Activated naive CD4-positive, alpha-beta T cell treated with anti-CD3 and anti-CD28 coated beads, Interleukin-2, amount 50 U/mL, for 24 hours (primary cell): ENCODE results near the gene INSM2.
A peak's percentile ranks its signal among the peaks of the same experiment; 100 is the strongest.

Source experiments
- H3K27ac Mint-ChIP-seq: one replicate; pipeline ENCODE4 v1.8.0; 2021; ENCODE audit warnings: mild to moderate bottlenecking, mixed read lengths
- H3K27me3 Mint-ChIP-seq: one replicate; pipeline ENCODE4 v1.8.0; 2021; ENCODE audit warnings: mixed read lengths
- H3K36me3 Mint-ChIP-seq: one replicate; pipeline ENCODE4 v1.8.0; 2021; ENCODE audit warnings: mixed read lengths
- H3K4me1 Mint-ChIP-seq: one replicate; pipeline ENCODE4 v1.8.0; 2021; ENCODE audit warnings: mixed read lengths
- H3K4me3 Mint-ChIP-seq: one replicate; pipeline ENCODE4 v1.8.0; 2021; ENCODE audit warnings: mild to moderate bottlenecking, mixed read lengths
- H3K9me3 Mint-ChIP-seq: one replicate; pipeline ENCODE4 v1.8.0; 2021; ENCODE audit warnings: mixed read lengths

Gene INSM2

GRCh38 chr14:35532783-35533356 is 1.1 kb upstream of the INSM2 start:
- no peak overlapping the region for H3K27ac Mint-ChIP-seq
- H3K27me3 Mint-ChIP-seq: peaks cover 41% of the 10 kb centered on the region

GRCh38 chr14:35534208-35534872 is 376 bp downstream of the INSM2 start:
- H3K4me3 Mint-ChIP-seq: peak overlapping the region; percentile 74
- peaks cover 37% of the 10 kb centered on the region for H3K27me3 Mint-ChIP-seq
- no peak overlapping the region for H3K27ac Mint-ChIP-seq
- peaks cover 10% of the 10 kb centered on the region for H3K4me1 Mint-ChIP-seq
- H3K9me3 Mint-ChIP-seq: no peaks in the 10 kb centered on the region
- peaks cover 9% of the 10 kb centered on the region for H3K36me3 Mint-ChIP-seq

More at GRCh38 chr14:35532783-35533356, 1.1 kb upstream of the INSM2 start:
- no peaks in the 10 kb centered on the region for H3K9me3 Mint-ChIP-seq
- peaks cover 3% of the 10 kb centered on the region for H3K36me3 Mint-ChIP-seq
- H3K4me3 Mint-ChIP-seq: peak overlapping the region; percentile 74
- H3K4me1 Mint-ChIP-seq: peaks cover 10% of the 10 kb centered on the region

GRCh38 chr14:35534873-35535482 is 1.0 kb downstream of the INSM2 start:
- Mint-ChIP-seq H3K9me3 (no peaks in the 10 kb centered on the region), H3K4me3 (peak overlapping the region; percentile 77), H3K27me3 (peaks cover 33% of the 10 kb centered on the region), H3K36me3 (peaks cover 14% of the 10 kb centered on the region), H3K27ac (no peak overlapping the region), H3K4me1 (peaks cover 10% of the 10 kb centered on the region)

GRCh38 chr14:35535483-35536112 is 1.6 kb downstream of the INSM2 start:
- Mint-ChIP-seq H3K36me3 (peaks cover 17% of the 10 kb centered on the region), H3K27me3 (peaks cover 28% of the 10 kb centered on the region), H3K9me3 (no peaks in the 10 kb centered on the region), H3K4me3 (peak overlapping the region; percentile 77), H3K4me1 (peaks cover 10% of the 10 kb centered on the region), H3K27ac (no peak overlapping the region)

GRCh38 chr14:35539969-35540368 is 6.0 kb downstream of the INSM2 start:
- peaks cover 4% of the 10 kb centered on the region for H3K4me1 Mint-ChIP-seq
- H3K27me3 Mint-ChIP-seq: peaks cover 10% of the 10 kb centered on the region
- H3K4me3 Mint-ChIP-seq: no peak overlapping the region
- H3K9me3 Mint-ChIP-seq: no peaks in the 10 kb centered on the region
- H3K36me3 Mint-ChIP-seq: peaks cover 25% of the 10 kb centered on the region
- no peak overlapping the region for H3K27ac Mint-ChIP-seq

GRCh38 chr14:35543006-35543405 is 9.0 kb downstream of the INSM2 start:
- Mint-ChIP-seq H3K27me3 (no peaks in the 10 kb centered on the region), H3K4me1 (no peaks in the 10 kb centered on the region), H3K36me3 (peaks cover 23% of the 10 kb centered on the region), H3K9me3 (no peaks in the 10 kb centered on the region), H3K4me3 (no peak overlapping the region), H3K27ac (no peak overlapping the region)

GRCh38 chr14:35549551-35549950 is 15.6 kb downstream of the INSM2 start:
- peaks cover 6% of the 10 kb centered on the region for H3K36me3 Mint-ChIP-seq
- no peaks in the 10 kb centered on the region for H3K4me1 Mint-ChIP-seq

GRCh38 chr14:35551081-35551480 is 17.1 kb downstream of the INSM2 start:
- Mint-ChIP-seq H3K4me3 (no peak overlapping the region), H3K9me3 (no peaks in the 10 kb centered on the region), H3K4me1 (no peaks in the 10 kb centered on the region), H3K27ac (no peak overlapping the region), H3K36me3 (peaks cover 6% of the 10 kb centered on the region), H3K27me3 (no peaks in the 10 kb centered on the region)

More at GRCh38 chr14:35549551-35549950, 15.6 kb downstream of the INSM2 start:
- Mint-ChIP-seq H3K27ac (no peak overlapping the region), H3K4me3 (no peak overlapping the region), H3K27me3 (no peaks in the 10 kb centered on the region), H3K9me3 (no peaks in the 10 kb centered on the region)

GRCh38 chr14:35553808-35554207 is 19.8 kb downstream of the INSM2 start:
- H3K4me1 Mint-ChIP-seq: no peaks in the 10 kb centered on the region
- no peaks in the 10 kb centered on the region for H3K9me3 Mint-ChIP-seq
- H3K27me3 Mint-ChIP-seq: no peaks in the 10 kb centered on the region
- H3K36me3 Mint-ChIP-seq: peaks cover 2% of the 10 kb centered on the region
- no peak overlapping the region for H3K4me3 Mint-ChIP-seq
- H3K27ac Mint-ChIP-seq: no peak overlapping the region

- no peak overlapping the region for H3K27ac Mint-ChIP-seq
- H3K9me3 Mint-ChIP-seq: no peaks in the 10 kb centered on the region
- no peak overlapping the region for H3K4me3 Mint-ChIP-seq
- no peaks in the 10 kb centered on the region for H3K4me1 Mint-ChIP-seq
- no peaks in the 10 kb centered on the region for H3K27me3 Mint-ChIP-seq
- H3K36me3 Mint-ChIP-seq: peaks cover 10% of the 10 kb centered on the region
These were observed 22.6 kb downstream of the INSM2 start for GRCh38 chr14:35556548-35556947.

GRCh38 chr14:35557221-35557747 is 23.3 kb downstream of the INSM2 start:
- H3K27me3 Mint-ChIP-seq: no peaks in the 10 kb centered on the region
- no peaks in the 10 kb centered on the region for H3K4me1 Mint-ChIP-seq
- no peaks in the 10 kb centered on the region for H3K9me3 Mint-ChIP-seq
- H3K27ac Mint-ChIP-seq: no peak overlapping the region
- peaks cover 12% of the 10 kb centered on the region for H3K36me3 Mint-ChIP-seq
- H3K4me3 Mint-ChIP-seq: no peak overlapping the region

GRCh38 chr14:35558680-35559079 is 24.7 kb downstream of the INSM2 start:
- Mint-ChIP-seq H3K4me3 (no peak overlapping the region), H3K36me3 (peaks cover 15% of the 10 kb centered on the region), H3K27ac (no peak overlapping the region), H3K27me3 (no peaks in the 10 kb centered on the region), H3K4me1 (no peaks in the 10 kb centered on the region), H3K9me3 (no peaks in the 10 kb centered on the region)

GRCh38 chr14:35565871-35566464 is 32.0 kb downstream of the INSM2 start:
- Mint-ChIP-seq H3K27ac (no peak overlapping the region), H3K9me3 (no peaks in the 10 kb centered on the region), H3K36me3 (peaks cover 16% of the 10 kb centered on the region), H3K4me3 (no peak overlapping the region), H3K27me3 (no peaks in the 10 kb centered on the region), H3K4me1 (no peaks in the 10 kb centered on the region)

GRCh38 chr14:35571598-35571997 is 37.6 kb downstream of the INSM2 start:
- H3K4me3 Mint-ChIP-seq: no peak overlapping the region
- H3K27ac Mint-ChIP-seq: no peak overlapping the region
- H3K36me3 Mint-ChIP-seq: peaks cover 16% of the 10 kb centered on the region
- H3K9me3 Mint-ChIP-seq: no peaks in the 10 kb centered on the region
- no peaks in the 10 kb centered on the region for H3K4me1 Mint-ChIP-seq
- no peaks in the 10 kb centered on the region for H3K27me3 Mint-ChIP-seq

GRCh38 chr14:35573911-35574310 is 39.9 kb downstream of the INSM2 start:
- peaks cover 11% of the 10 kb centered on the region for H3K36me3 Mint-ChIP-seq
- H3K27ac Mint-ChIP-seq: no peak overlapping the region
- no peaks in the 10 kb centered on the region for H3K9me3 Mint-ChIP-seq

More at GRCh38 chr14:35573911-35574310, 39.9 kb downstream of the INSM2 start:
- H3K4me3 Mint-ChIP-seq: no peak overlapping the region
- H3K27me3 Mint-ChIP-seq: no peaks in the 10 kb centered on the region
- H3K4me1 Mint-ChIP-seq: no peaks in the 10 kb centered on the region
